Neuronal stem cell (in vitro differentiated cells): ENCODE measurements around the gene FCRLA.

Source experiments
- DNase-seq: peaks from one replicate; pipeline ENCODE4 v3.0.0-alpha.2; 2013; ENCODE audit warnings: low spot score
- H2AFZ ChIP-seq: one replicate; pipeline ENCODE4 v1.6.1; 2013; ENCODE audit warnings: mild to moderate bottlenecking, low read length, inconsistent platforms
- H2AK5ac ChIP-seq: 2 replicates; pipeline ENCODE4 v1.6.1; 2013; ENCODE audit warnings: low read depth, mild to moderate bottlenecking, inconsistent platforms, low read length, moderate library complexity, mixed read lengths
- H2BK120ac ChIP-seq: 2 replicates; pipeline ENCODE4 v1.6.1; 2013; ENCODE audit warnings: low read depth, mild to moderate bottlenecking, inconsistent platforms, low read length, moderate library complexity, mixed read lengths
- H2BK12ac ChIP-seq: one replicate; pipeline ENCODE4 v1.6.1; 2013; ENCODE audit warnings: low read length, inconsistent platforms
- H2BK15ac ChIP-seq: 2 replicates; pipeline ENCODE4 v1.6.1; 2013; ENCODE audit warnings: mild to moderate bottlenecking, low read length, inconsistent platforms, mixed read lengths
- H2BK5ac ChIP-seq: one replicate; pipeline ENCODE4 v1.6.1; 2013; ENCODE audit warnings: inconsistent platforms, mild to moderate bottlenecking, low read length, moderate library complexity
- H3K14ac ChIP-seq: one replicate; pipeline ENCODE4 v1.6.1; 2013; ENCODE audit warnings: low read length, inconsistent platforms
- H3K18ac ChIP-seq: 2 replicates; pipeline ENCODE4 v1.6.1; 2013; ENCODE audit warnings: low read length, inconsistent platforms
- H3K23ac ChIP-seq: 2 replicates; pipeline ENCODE4 v1.6.1; 2013; ENCODE audit warnings: low read depth, mild to moderate bottlenecking, mixed read lengths, low read length, inconsistent platforms; ENCODE audit not compliant: poor library complexity
- H3K27ac ChIP-seq: replicated peaks from 3 replicates; pipeline ENCODE4 v1.5.1; 2013; ENCODE audit warnings: low read length, inconsistent platforms
- H3K27me3 ChIP-seq, 3 experiments: 2 replicates each; pipeline ENCODE4 v1.6.1; 2013; ENCODE audit warnings: low read length in 3 of 3, mild to moderate bottlenecking in 2 of 3, inconsistent platforms in 1 of 3, low read depth in 1 of 3, mixed read lengths in 1 of 3, moderate library complexity in 1 of 3; ENCODE audit not compliant: control insufficient read depth in 3 of 3, insufficient read depth in 3 of 3
- H3K36me3 ChIP-seq, 2 donors: replicated peaks in 1 of 2; 2 replicates each; pipeline ENCODE4 v1.6.1; 2013; ENCODE audit warnings: low read length in 2 of 2; ENCODE audit not compliant: control insufficient read depth in 2 of 2, insufficient read depth in 2 of 2
- H3K4ac ChIP-seq: 2 replicates; pipeline ENCODE4 v1.6.1; 2013; ENCODE audit warnings: inconsistent platforms, mild to moderate bottlenecking, low read length, moderate library complexity
- H3K4me1 ChIP-seq, 2 donors: 1 replicate in 1 of 2; 2 replicates in 1 of 2; pipeline ENCODE4 v1.6.1; 2013; ENCODE audit warnings: low read length in 2 of 2, low read depth in 1 of 2; ENCODE audit not compliant: control insufficient read depth in 2 of 2, insufficient read depth in 1 of 2
- H3K4me2 ChIP-seq: one replicate; pipeline ENCODE4 v1.6.1; 2013; ENCODE audit warnings: mild to moderate bottlenecking, low read length, inconsistent platforms; ENCODE audit not compliant: insufficient read depth, poor library complexity, severe bottlenecking
- H3K4me3 ChIP-seq, 2 donors: 2 replicates each; pipeline ENCODE4 v1.5.1; 2013; ENCODE audit warnings: low read length in 2 of 2, mild to moderate bottlenecking in 2 of 2, inconsistent platforms in 1 of 2, moderate library complexity in 1 of 2
- H3K79me1 ChIP-seq: one replicate; pipeline ENCODE4 v1.6.1; 2013; ENCODE audit warnings: low read depth, mild to moderate bottlenecking, inconsistent platforms, low read length, moderate library complexity
- H3K9ac ChIP-seq: one replicate; pipeline ENCODE4 v1.6.1; 2013; ENCODE audit warnings: mild to moderate bottlenecking, low read depth, low read length, inconsistent platforms; ENCODE audit not compliant: poor library complexity
- H3K9me3 ChIP-seq, 2 donors: replicated peaks in 1 of 2; 2 replicates each; pipeline versions ENCODE3 to v1.6.1; 2013; ENCODE audit warnings: low read length in 2 of 2, mild to moderate bottlenecking in 2 of 2, inconsistent platforms in 1 of 2, low read depth in 1 of 2, mixed read lengths in 1 of 2, moderate library complexity in 1 of 2; ENCODE audit not compliant: control insufficient read depth in 2 of 2, insufficient read depth in 1 of 2
- H4K8ac ChIP-seq: one replicate; pipeline ENCODE4 v1.6.1; 2013; ENCODE audit warnings: low read depth, mild to moderate bottlenecking, inconsistent platforms, low read length, moderate library complexity
- H4K91ac ChIP-seq: one replicate; pipeline ENCODE4 v1.6.1; 2013; ENCODE audit warnings: low read length, low read depth, mild to moderate bottlenecking, inconsistent platforms; ENCODE audit not compliant: poor library complexity
- WGBS, 2 donors: extraction: QIAGEN DNeasy Blood & Tissue Kit; methylation state at CpG; one replicate each; pipeline ENCODE4 v1.1.7; 2013; ENCODE audit warnings: missing lambda C conversion rate in 2 of 2, mixed read lengths in 1 of 2; ENCODE audit not compliant: insufficient read length in 2 of 2, insufficient replicate concordance in 1 of 2; ENCODE audit errors: extremely low coverage in 2 of 2; 5-methylcytosine and 5-hydroxymethylcytosine counted together

The FCRLA gene

GRCh38 chr1:161747801-161748200 lies 40.8 kb downstream of the FCRLA start:
- H2AFZ ChIP-seq = no peak overlapping the region
- no peak overlapping the region for H3K14ac ChIP-seq
- H3K4me1 ChIP-seq = peaks cover 1 to 11% of the 10 kb centered on the region in 2 donors
- no peak overlapping the region for H3K4ac ChIP-seq
- no peak overlapping the region for H2BK12ac ChIP-seq
- H3K36me3 ChIP-seq = peaks cover 2 to 21% of the 10 kb centered on the region in 2 donors
- no peaks in the 10 kb centered on the region for H3K9me3 ChIP-seq
- WGBS, 2 donors = no CpG with 5 or more reads among the region's 6 CpGs
- H3K27me3 ChIP-seq = peaks cover 0 to 13% (median 0%) of the 10 kb centered on the region in 3 experiments
- H3K9ac ChIP-seq = no peak overlapping the region
- no peak overlapping the region for H3K4me2 ChIP-seq
- no peak for DNase-seq
- no peak overlapping the region for H3K23ac ChIP-seq
- H3K27ac ChIP-seq = no peak overlapping the region
- no peak overlapping the region for H2BK15ac ChIP-seq
- H2AK5ac ChIP-seq = no peak overlapping the region
- H3K4me3 ChIP-seq = no peak overlapping the region
- H3K79me1 ChIP-seq = no peaks in the 10 kb centered on the region
- H2BK5ac ChIP-seq = no peak overlapping the region
- H4K91ac ChIP-seq = no peak overlapping the region
- no peak overlapping the region for H2BK120ac ChIP-seq
- H4K8ac ChIP-seq = no peak overlapping the region
- H3K18ac ChIP-seq = no peak overlapping the region

- Histone ChIP-seq H3K4me2 (peak within 1 kb of the TSS; percentile 51), H4K8ac (peak within 1 kb of the TSS; percentile 87), H2BK15ac (peak within 1 kb of the TSS; percentile 88), H2BK120ac (no peak within 1 kb of the TSS), H3K9me3 (no peaks in the 10 kb centered on the region), H3K4ac (peak within 1 kb of the TSS; percentile 81), H2AK5ac (peak within 1 kb of the TSS; percentile 63), H3K4me3 (peak within 1 kb of the TSS; percentile 84 to 96), H3K36me3 (peaks cover 8 to 40% of the 10 kb centered on the region in 2 donors), H3K4me1 (peaks cover 1 to 2% of the 10 kb centered on the region in 2 donors), H3K23ac (peak within 1 kb of the TSS; percentile 87), H3K27ac (peak within 1 kb of the TSS; percentile 97), H3K27me3 (peaks cover 0 to 6% (median 0%) of the 10 kb centered on the region in 3 experiments), H2BK5ac (peak within 1 kb of the TSS; percentile 85), H3K9ac (peak within 1 kb of the TSS; percentile 99), H2AFZ (peak within 1 kb of the TSS; percentile 95), H4K91ac (no peak within 1 kb of the TSS), H3K79me1 (no peaks in the 10 kb centered on the region), H3K18ac (peak within 1 kb of the TSS; percentile 99), H2BK12ac (no peak within 1 kb of the TSS), H3K14ac (no peak within 1 kb of the TSS)
- peak; percentile 92 for DNase-seq
- no CpG with 5 or more reads among the region's 65 CpGs for WGBS, 2 donors
Measured at GRCh38 chr1:161749509-161750407, 42.7 kb downstream of the FCRLA start, which contains the start of gene DUSP12. TSS of gene DUSP12 (plus strand) at chr1:161749786. CDS start at chr1:161749802, 16 bp downstream.

- Histone ChIP-seq H2AFZ (no peak overlapping the region), H3K36me3 (peaks cover 2 to 8% of the 10 kb centered on the region in 2 donors), H3K79me1 (peaks cover 2% of the 10 kb centered on the region), H2AK5ac (no peak overlapping the region), H4K91ac (no peak overlapping the region), H3K18ac (no peak overlapping the region), H4K8ac (no peak overlapping the region), H3K9me3 (no peaks in the 10 kb centered on the region), H2BK15ac (no peak overlapping the region), H3K27me3 (no peaks in the 10 kb centered on the region), H3K9ac (no peak overlapping the region), H3K27ac (no peak overlapping the region), H3K4me1 (no peaks in the 10 kb centered on the region), H2BK12ac (no peak overlapping the region), H3K23ac (no peak overlapping the region), H2BK5ac (no peak overlapping the region), H3K4me3 (no peak overlapping the region), H3K4ac (no peak overlapping the region), H3K4me2 (no peak overlapping the region), H3K14ac (no peak overlapping the region), H2BK120ac (no peak overlapping the region)
- no CpG with 5 or more reads among the region's 7 CpGs for WGBS, 2 donors
- DNase-seq = no peak
Measured at GRCh38 chr1:161763522-161764098, 56.6 kb downstream of the FCRLA start.
